IMR-90 (cell line): ENCODE results near the gene MTA1. TPM values are rescaled to one million over a fixed set of nuclear protein-coding genes. Genes with fewer than 3 reads are reported as not detected.

Experiments used
- ATAC-seq: fragments of 200-7000 bp; cut with Tn5 transposase; 2 replicates; pipeline ENCODE4 v1.9.1; 2020; ENCODE audit warnings: low read depth, mild to moderate bottlenecking, moderate library complexity
- BruUV-seq: library from RNA; stranded (reverse); fragments of 400-500 nt; replicated peaks from 2 replicates; lab custom pipeline; 2021; lab: Mats Ljungman, UMichigan
- CTCF ChIA-PET: fragments of 300-600 bp; formaldehyde crosslinking; extraction: SDS; loops from one replicate; lab custom pipeline; 2021; ENCODE audit warnings: antibody characterized with exemption; lab: Yijun Ruan, JAX
- POLR2A ChIA-PET: fragments of 300-600 bp; sonication (Branson Sonifier 250); formaldehyde crosslinking; loops from one replicate; lab custom pipeline; 2022; ENCODE audit warnings: antibody characterized with exemption; ENCODE audit not compliant: unreplicated experiment; lab: Charles Lee
- DNase-seq: peaks from one replicate; pipeline ENCODE4 v3.0.0; 2013
- H2AFZ ChIP-seq: replicated peaks from 2 replicates; pipeline ENCODE3; 2013; ENCODE audit warnings: low read length, mild to moderate bottlenecking; ENCODE audit not compliant: poor library complexity
- H2AK5ac ChIP-seq: 2 replicates; pipeline ENCODE4 v1.6.1; 2013; ENCODE audit warnings: low read depth, low read length, inconsistent platforms
- H2AK9ac ChIP-seq: replicated peaks from 2 replicates; pipeline ENCODE3; 2013; ENCODE audit warnings: mild to moderate bottlenecking, low read depth, low read length, moderate library complexity; ENCODE audit not compliant: poor library complexity
- H2BK120ac ChIP-seq: 2 replicates; pipeline ENCODE4 v1.6.1; 2013; ENCODE audit warnings: low read depth, low read length, inconsistent platforms
- H2BK15ac ChIP-seq: 3 replicates; pipeline ENCODE4 v1.6.1; 2013; ENCODE audit warnings: low read depth, low read length, inconsistent platforms
- H2BK20ac ChIP-seq: 2 replicates; pipeline ENCODE4 v1.6.1; 2013; ENCODE audit warnings: low read depth, mild to moderate bottlenecking, inconsistent platforms, low read length, moderate library complexity
- H2BK5ac ChIP-seq: 2 replicates; pipeline ENCODE4 v1.6.1; 2013; ENCODE audit warnings: mild to moderate bottlenecking, low read depth, low read length, inconsistent platforms; ENCODE audit not compliant: poor library complexity, severe bottlenecking
- H3K14ac ChIP-seq: replicated peaks from 2 replicates; pipeline ENCODE4 v1.6.1; 2013; ENCODE audit warnings: low read depth, low read length, inconsistent platforms
- H3K18ac ChIP-seq: 2 replicates; pipeline ENCODE4 v1.6.1; 2013; ENCODE audit warnings: low read depth, low read length, control low read depth
- H3K23ac ChIP-seq: 2 replicates; pipeline ENCODE4 v1.6.1; 2013; ENCODE audit warnings: low read depth, low read length, inconsistent platforms
- H3K27ac ChIP-seq: 2 replicates; pipeline ENCODE4 v1.5.1; 2013; ENCODE audit warnings: mild to moderate bottlenecking, control low read depth, low read length; ENCODE audit not compliant: insufficient read depth
- H3K27me3 ChIP-seq: 2 replicates; pipeline ENCODE4 v1.6.1; 2013; ENCODE audit warnings: low read length; ENCODE audit not compliant: control insufficient read depth, insufficient read depth
- H3K36me3 ChIP-seq: 2 replicates; pipeline ENCODE4 v1.6.1; 2013; ENCODE audit warnings: low read length, mixed read lengths; ENCODE audit not compliant: control insufficient read depth, insufficient read depth
- H3K4ac ChIP-seq: 2 replicates; pipeline ENCODE4 v1.6.1; 2013; ENCODE audit warnings: low read depth, low read length, inconsistent platforms
- H3K4me1 ChIP-seq: 2 replicates; pipeline ENCODE4 v1.6.1; 2013; ENCODE audit warnings: low read length, mixed read lengths; ENCODE audit not compliant: control insufficient read depth, insufficient read depth
- H3K4me2 ChIP-seq: 2 replicates; pipeline ENCODE4 v1.6.1; 2013; ENCODE audit warnings: low read depth, mild to moderate bottlenecking, control low read depth, low read length, moderate library complexity
- H3K4me3 ChIP-seq: 2 replicates; pipeline ENCODE4 v1.5.1; 2013; ENCODE audit warnings: low read depth, mild to moderate bottlenecking, control low read depth, low read length, moderate library complexity; ENCODE audit not compliant: insufficient read depth
- H3K56ac ChIP-seq: 2 replicates; pipeline ENCODE4 v1.6.1; 2013; ENCODE audit warnings: low read length, inconsistent platforms; ENCODE audit not compliant: insufficient read depth; ENCODE audit errors: extremely low read depth
- H3K79me1 ChIP-seq, 2 experiments: 2 replicates each; pipeline ENCODE4 v1.6.1; 2013; ENCODE audit warnings: low read length in 2 of 2, inconsistent platforms in 1 of 2, low read depth in 1 of 2
- H3K9ac ChIP-seq: 2 replicates; pipeline ENCODE4 v1.6.1; 2013; ENCODE audit warnings: low read depth, low read length, control low read depth
- H3K9me1 ChIP-seq: 2 replicates; pipeline ENCODE4 v1.6.1; 2013; ENCODE audit warnings: low read length, inconsistent platforms; ENCODE audit not compliant: insufficient read depth
- H3K9me3 ChIP-seq: 2 replicates; pipeline ENCODE4 v1.6.1; 2013; ENCODE audit warnings: low read length; ENCODE audit not compliant: control insufficient read depth, insufficient read depth
- H4K20me1 ChIP-seq: 2 replicates; pipeline ENCODE4 v1.6.1; 2013; ENCODE audit warnings: low read length, inconsistent platforms; ENCODE audit not compliant: insufficient read depth
- H4K5ac ChIP-seq: 2 replicates; pipeline ENCODE4 v1.6.1; 2013; ENCODE audit warnings: mild to moderate bottlenecking, low read depth, low read length, control low read depth
- H4K8ac ChIP-seq, 2 experiments: 2 replicates each; pipeline ENCODE4 v1.6.1; 2013; ENCODE audit warnings: low read depth in 2 of 2, low read length in 2 of 2, control low read depth in 1 of 2, inconsistent platforms in 1 of 2
- H4K91ac ChIP-seq: 2 replicates; pipeline ENCODE4 v1.6.1; 2013; ENCODE audit warnings: low read depth, low read length, inconsistent platforms; ENCODE audit not compliant: insufficient read depth
- BHLHE40 ChIP-seq: fragments of 150-350 bp; IDR thresholded peaks from 2 replicates; pipeline ENCODE4 v1.6.1; 2016; ENCODE audit warnings: mild to moderate bottlenecking, low read depth, low read length
- CEBPB ChIP-seq: IDR thresholded peaks from 2 replicates; pipeline ENCODE4 v1.6.1; 2012; ENCODE audit warnings: low read depth, low read length, improper control_type of control experiment
- CHD1 ChIP-seq: IDR thresholded peaks from 2 replicates; pipeline ENCODE4 v1.6.1; 2012; ENCODE audit warnings: low read depth, low read length, improper control_type of control experiment
- CTCF ChIP-seq: conservative IDR thresholded peaks from 2 replicates; pipeline ENCODE4 v1.5.1; 2012; ENCODE audit warnings: mild to moderate bottlenecking, low read depth, low read length, improper control_type of control experiment
- ELK1 ChIP-seq: fragments of 150-350 bp; IDR thresholded peaks from 2 replicates; pipeline ENCODE4 v1.6.1; 2016; ENCODE audit warnings: low read depth, mild to moderate bottlenecking, low read length, moderate library complexity, borderline replicate concordance
- FOS ChIP-seq: fragments of 150-350 bp; IDR thresholded peaks from 2 replicates; pipeline ENCODE4 v1.6.1; 2016; ENCODE audit warnings: low read depth, low read length
- MAFK ChIP-seq: IDR thresholded peaks from 2 replicates; pipeline ENCODE4 v1.6.1; 2012; ENCODE audit warnings: low read depth, low read length, improper control_type of control experiment
- MAZ ChIP-seq: IDR thresholded peaks from 2 replicates; pipeline ENCODE4 v1.6.1; 2012; ENCODE audit warnings: low read depth, mild to moderate bottlenecking, low read length, improper control_type of control experiment, moderate library complexity, borderline replicate concordance
- MXI1 ChIP-seq: IDR thresholded peaks from 2 replicates; pipeline ENCODE4 v1.6.1; 2012; ENCODE audit warnings: low read depth, mild to moderate bottlenecking, low read length, moderate library complexity, borderline replicate concordance
- NFE2L2 ChIP-seq: fragments of 150-350 bp; IDR thresholded peaks from 2 replicates; pipeline ENCODE4 v1.6.1; 2016; ENCODE audit warnings: low read depth, mild to moderate bottlenecking, low read length
- RAD21 ChIP-seq: IDR thresholded peaks from 2 replicates; pipeline ENCODE4 v1.6.1; 2012; ENCODE audit warnings: low read length, improper control_type of control experiment
- RCOR1 ChIP-seq: IDR thresholded peaks from 2 replicates; pipeline ENCODE4 v1.6.1; 2012; ENCODE audit warnings: mild to moderate bottlenecking, low read length, improper control_type of control experiment; ENCODE audit not compliant: insufficient replicate concordance
- RFX5 ChIP-seq: IDR thresholded peaks from 2 replicates; pipeline ENCODE4 v1.8.0; 2012; ENCODE audit warnings: low read depth, mild to moderate bottlenecking, low read length, moderate library complexity
- SMC3 ChIP-seq: fragments of 150-350 bp; IDR thresholded peaks from 2 replicates; pipeline ENCODE4 v1.6.1; 2016; ENCODE audit warnings: low read depth, mild to moderate bottlenecking, antibody characterized with exemption, low read length, moderate library complexity
- WGBS, 2 experiments: methylation state at CpG; one replicate each; pipeline versions ENCODE4 v1.1.5 to v1.1.7; 2013; ENCODE audit warnings: missing lambda C conversion rate in 2 of 2; ENCODE audit not compliant: insufficient read length in 1 of 2; ENCODE audit errors: extremely low coverage in 2 of 2; 5-methylcytosine and 5-hydroxymethylcytosine counted together
- dilution Hi-C: fragments of 300-500 bp; cut with HindIII; formaldehyde crosslinking; loops from one replicate; pipeline ENCODE4 v1.14.3; 2018; ENCODE audit warnings: low sequenced_read_pairs; ENCODE audit not compliant: unreplicated experiment
- in situ Hi-C: fragments of 300-500 bp; cut with MboI; formaldehyde crosslinking; loops from 3 replicates; pipeline ENCODE4 v1.14.3; 2019; ENCODE audit warnings: low sequenced_read_pairs, inconsistent platforms, mixed read lengths
- intact Hi-C: fragments of 100-400 bp; cut with micrococcal nuclease; formaldehyde crosslinking; loops from 2 replicates; pipeline ENCODE4 v1.10.0; 2022
- polyA plus RNA-seq, 3 experiments: library from polyadenylated mRNA; depleted of rRNA; stranded (reverse); fragments of >200 nt; gene quantifications; 2 replicates each; pipeline ENCODE4 v1.2.3, GENCODE V29; 2012; ENCODE audit warnings: low replicate concordance in 1 of 3
- total RNA-seq: library from RNA; depleted of rRNA; stranded (reverse); fragments of >200 nt; gene quantifications from 2 replicates; pipeline ENCODE4 v1.2.3, GENCODE V29; 2012
- TF ChIP-seq, protein P1 (sequence below): fragments of 150-350 bp; IDR thresholded peaks from 2 replicates; pipeline ENCODE4 v1.6.1; 2017; ENCODE audit warnings: mild to moderate bottlenecking, antibody characterized with exemption, low read length, low read depth

The MTA1 gene
- total and polyA plus RNA-seq, 2 of the 4 experiments (the other 2 are of a cell fraction), result 21.5 to 61.6 TPM

DNA sequence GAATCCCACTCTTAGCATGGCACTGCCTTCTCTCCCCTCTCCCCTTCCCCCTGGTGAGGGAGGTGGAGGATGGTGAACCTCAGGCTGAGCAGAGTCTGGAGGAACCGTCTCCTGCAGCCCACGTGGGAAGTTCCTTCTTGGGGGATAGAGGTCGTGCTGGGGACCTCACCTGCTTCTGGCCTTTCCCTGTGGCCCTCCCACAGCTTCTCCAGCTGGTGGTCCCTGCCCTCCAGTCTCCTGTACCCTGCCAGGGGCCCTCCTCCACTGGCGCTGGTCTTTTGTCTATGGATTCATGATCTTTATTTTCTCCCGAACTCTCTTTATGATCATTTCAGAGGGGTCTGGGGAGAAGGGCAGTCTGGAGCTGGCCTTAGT lies 9.0 kb upstream of the MTA1 start:
- BruUV-seq, result no TSS peak
- TF ChIP-seq MAZ, result no peak
- no peak for TF ChIP-seq RAD21
- no peak for TF ChIP-seq CTCF
- TF ChIP-seq BHLHE40, result no peak
- no peak for TF ChIP-seq SMC3
- TF ChIP-seq RCOR1, result no peak
- TF ChIP-seq MXI1, result no peak
- TF ChIP-seq CEBPB, result no peak
- no peak for TF ChIP-seq MAFK
- TF ChIP-seq CHD1, result no peak
- TF ChIP-seq, protein P1, sequence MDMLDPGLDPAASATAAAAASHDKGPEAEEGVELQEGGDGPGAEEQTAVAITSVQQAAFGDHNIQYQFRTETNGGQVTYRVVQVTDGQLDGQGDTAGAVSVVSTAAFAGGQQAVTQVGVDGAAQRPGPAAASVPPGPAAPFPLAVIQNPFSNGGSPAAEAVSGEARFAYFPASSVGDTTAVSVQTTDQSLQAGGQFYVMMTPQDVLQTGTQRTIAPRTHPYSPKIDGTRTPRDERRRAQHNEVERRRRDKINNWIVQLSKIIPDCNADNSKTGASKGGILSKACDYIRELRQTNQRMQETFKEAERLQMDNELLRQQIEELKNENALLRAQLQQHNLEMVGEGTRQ, result no peak
- no peak for TF ChIP-seq ELK1
- TF ChIP-seq RFX5, result no peak
- TF ChIP-seq NFE2L2, result no peak
- TF ChIP-seq FOS, result no peak
- Histone ChIP-seq H2AK9ac (no peak overlapping the region), H2BK5ac (no peak overlapping the region), H4K8ac (no peak overlapping the region), H3K79me1 (no peaks in the 10 kb centered on the region; a peak in 1 of 4 replicates), H2BK20ac (no peak overlapping the region), H3K23ac (no peak overlapping the region), H2BK15ac (no peak overlapping the region), H3K4ac (no peak overlapping the region), H3K4me1 (peaks cover 5% of the 10 kb centered on the region), H3K9me3 (no peaks in the 10 kb centered on the region), H4K20me1 (no peaks in the 10 kb centered on the region), H2BK120ac (no peak overlapping the region), H4K5ac (no peak overlapping the region), H3K18ac (no peak overlapping the region), H3K56ac (no peak overlapping the region), H3K4me2 (no peak overlapping the region; the same call in 1 of the 2 replicates), H3K27me3 (no peaks in the 10 kb centered on the region), H3K9ac (no peak overlapping the region), H4K91ac (no peak overlapping the region), H2AFZ (peak overlapping the region; percentile 86), H3K4me3 (peak overlapping the region; percentile 27; the same call in 1 of the 2 replicates), H3K27ac (no peak overlapping the region), H3K36me3 (no peaks in the 10 kb centered on the region), H3K14ac (no peak overlapping the region), H3K9me1 (no peaks in the 10 kb centered on the region), H2AK5ac (no peak overlapping the region)
- in situ Hi-C loops, result no loop called here
- no peak for ATAC-seq
- intact Hi-C loops, result no loop called here
- dilution Hi-C loops, result no loop called here
- WGBS, 2 experiments, result no CpG with 5 or more reads among the region's 5 CpGs
- no peak for DNase-seq
- ChIA-PET CTCF (no interaction called here), POLR2A (no interaction called here)
